IMR-90 (cell line): ENCODE data around the gene ABCA9. TPM values are rescaled to one million over a fixed set of nuclear protein-coding genes. Genes with fewer than 3 reads are reported as not detected.

Experiments used
- ATAC-seq: fragments of 200-7000 bp; cut with Tn5 transposase; 2 replicates; pipeline ENCODE4 v1.9.1; 2020; ENCODE audit warnings: low read depth, mild to moderate bottlenecking, moderate library complexity
- BruUV-seq: library from RNA; stranded (reverse); fragments of 400-500 nt; replicated peaks from 2 replicates; lab custom pipeline; 2021; lab: Mats Ljungman, UMichigan
- CTCF ChIA-PET: fragments of 300-600 bp; formaldehyde crosslinking; extraction: SDS; loops from one replicate; lab custom pipeline; 2021; ENCODE audit warnings: antibody characterized with exemption; lab: Yijun Ruan, JAX
- POLR2A ChIA-PET: fragments of 300-600 bp; sonication (Branson Sonifier 250); formaldehyde crosslinking; loops from one replicate; lab custom pipeline; 2022; ENCODE audit warnings: antibody characterized with exemption; ENCODE audit not compliant: unreplicated experiment; lab: Charles Lee
- DNase-seq: peaks from one replicate; pipeline ENCODE4 v3.0.0; 2013
- H2AFZ ChIP-seq: replicated peaks from 2 replicates; pipeline ENCODE3; 2013; ENCODE audit warnings: low read length, mild to moderate bottlenecking; ENCODE audit not compliant: poor library complexity
- H2AK5ac ChIP-seq: 2 replicates; pipeline ENCODE4 v1.6.1; 2013; ENCODE audit warnings: low read depth, low read length, inconsistent platforms
- H2AK9ac ChIP-seq: replicated peaks from 2 replicates; pipeline ENCODE3; 2013; ENCODE audit warnings: mild to moderate bottlenecking, low read depth, low read length, moderate library complexity; ENCODE audit not compliant: poor library complexity
- H2BK120ac ChIP-seq: 2 replicates; pipeline ENCODE4 v1.6.1; 2013; ENCODE audit warnings: low read depth, low read length, inconsistent platforms
- H2BK15ac ChIP-seq: 3 replicates; pipeline ENCODE4 v1.6.1; 2013; ENCODE audit warnings: low read depth, low read length, inconsistent platforms
- H2BK20ac ChIP-seq: 2 replicates; pipeline ENCODE4 v1.6.1; 2013; ENCODE audit warnings: low read depth, mild to moderate bottlenecking, inconsistent platforms, low read length, moderate library complexity
- H2BK5ac ChIP-seq: 2 replicates; pipeline ENCODE4 v1.6.1; 2013; ENCODE audit warnings: mild to moderate bottlenecking, low read depth, low read length, inconsistent platforms; ENCODE audit not compliant: poor library complexity, severe bottlenecking
- H3K14ac ChIP-seq: replicated peaks from 2 replicates; pipeline ENCODE4 v1.6.1; 2013; ENCODE audit warnings: low read depth, low read length, inconsistent platforms
- H3K18ac ChIP-seq: 2 replicates; pipeline ENCODE4 v1.6.1; 2013; ENCODE audit warnings: low read depth, low read length, control low read depth
- H3K23ac ChIP-seq: 2 replicates; pipeline ENCODE4 v1.6.1; 2013; ENCODE audit warnings: low read depth, low read length, inconsistent platforms
- H3K27ac ChIP-seq: 2 replicates; pipeline ENCODE4 v1.5.1; 2013; ENCODE audit warnings: mild to moderate bottlenecking, control low read depth, low read length; ENCODE audit not compliant: insufficient read depth
- H3K27me3 ChIP-seq: 2 replicates; pipeline ENCODE4 v1.6.1; 2013; ENCODE audit warnings: low read length; ENCODE audit not compliant: control insufficient read depth, insufficient read depth
- H3K36me3 ChIP-seq: 2 replicates; pipeline ENCODE4 v1.6.1; 2013; ENCODE audit warnings: low read length, mixed read lengths; ENCODE audit not compliant: control insufficient read depth, insufficient read depth
- H3K4ac ChIP-seq: 2 replicates; pipeline ENCODE4 v1.6.1; 2013; ENCODE audit warnings: low read depth, low read length, inconsistent platforms
- H3K4me1 ChIP-seq: 2 replicates; pipeline ENCODE4 v1.6.1; 2013; ENCODE audit warnings: low read length, mixed read lengths; ENCODE audit not compliant: control insufficient read depth, insufficient read depth
- H3K4me2 ChIP-seq: 2 replicates; pipeline ENCODE4 v1.6.1; 2013; ENCODE audit warnings: low read depth, mild to moderate bottlenecking, control low read depth, low read length, moderate library complexity
- H3K4me3 ChIP-seq: 2 replicates; pipeline ENCODE4 v1.5.1; 2013; ENCODE audit warnings: low read depth, mild to moderate bottlenecking, control low read depth, low read length, moderate library complexity; ENCODE audit not compliant: insufficient read depth
- H3K56ac ChIP-seq: 2 replicates; pipeline ENCODE4 v1.6.1; 2013; ENCODE audit warnings: low read length, inconsistent platforms; ENCODE audit not compliant: insufficient read depth; ENCODE audit errors: extremely low read depth
- H3K79me1 ChIP-seq, 2 experiments: 2 replicates each; pipeline ENCODE4 v1.6.1; 2013; ENCODE audit warnings: low read length in 2 of 2, inconsistent platforms in 1 of 2, low read depth in 1 of 2
- H3K9ac ChIP-seq: 2 replicates; pipeline ENCODE4 v1.6.1; 2013; ENCODE audit warnings: low read depth, low read length, control low read depth
- H3K9me1 ChIP-seq: 2 replicates; pipeline ENCODE4 v1.6.1; 2013; ENCODE audit warnings: low read length, inconsistent platforms; ENCODE audit not compliant: insufficient read depth
- H3K9me3 ChIP-seq: 2 replicates; pipeline ENCODE4 v1.6.1; 2013; ENCODE audit warnings: low read length; ENCODE audit not compliant: control insufficient read depth, insufficient read depth
- H4K20me1 ChIP-seq: 2 replicates; pipeline ENCODE4 v1.6.1; 2013; ENCODE audit warnings: low read length, inconsistent platforms; ENCODE audit not compliant: insufficient read depth
- H4K5ac ChIP-seq: 2 replicates; pipeline ENCODE4 v1.6.1; 2013; ENCODE audit warnings: mild to moderate bottlenecking, low read depth, low read length, control low read depth
- H4K8ac ChIP-seq, 2 experiments: 2 replicates each; pipeline ENCODE4 v1.6.1; 2013; ENCODE audit warnings: low read depth in 2 of 2, low read length in 2 of 2, control low read depth in 1 of 2, inconsistent platforms in 1 of 2
- H4K91ac ChIP-seq: 2 replicates; pipeline ENCODE4 v1.6.1; 2013; ENCODE audit warnings: low read depth, low read length, inconsistent platforms; ENCODE audit not compliant: insufficient read depth
- CEBPB ChIP-seq: IDR thresholded peaks from 2 replicates; pipeline ENCODE4 v1.6.1; 2012; ENCODE audit warnings: low read depth, low read length, improper control_type of control experiment
- CTCF ChIP-seq: conservative IDR thresholded peaks from 2 replicates; pipeline ENCODE4 v1.5.1; 2012; ENCODE audit warnings: mild to moderate bottlenecking, low read depth, low read length, improper control_type of control experiment
- ELK1 ChIP-seq: fragments of 150-350 bp; IDR thresholded peaks from 2 replicates; pipeline ENCODE4 v1.6.1; 2016; ENCODE audit warnings: low read depth, mild to moderate bottlenecking, low read length, moderate library complexity, borderline replicate concordance
- RCOR1 ChIP-seq: IDR thresholded peaks from 2 replicates; pipeline ENCODE4 v1.6.1; 2012; ENCODE audit warnings: mild to moderate bottlenecking, low read length, improper control_type of control experiment; ENCODE audit not compliant: insufficient replicate concordance
- WGBS, 2 experiments: methylation state at CpG; one replicate each; pipeline versions ENCODE4 v1.1.5 to v1.1.7; 2013; ENCODE audit warnings: missing lambda C conversion rate in 2 of 2; ENCODE audit not compliant: insufficient read length in 1 of 2; ENCODE audit errors: extremely low coverage in 2 of 2; 5-methylcytosine and 5-hydroxymethylcytosine counted together
- dilution Hi-C: fragments of 300-500 bp; cut with HindIII; formaldehyde crosslinking; loops from one replicate; pipeline ENCODE4 v1.14.3; 2018; ENCODE audit warnings: low sequenced_read_pairs; ENCODE audit not compliant: unreplicated experiment
- in situ Hi-C: fragments of 300-500 bp; cut with MboI; formaldehyde crosslinking; loops from 3 replicates; pipeline ENCODE4 v1.14.3; 2019; ENCODE audit warnings: low sequenced_read_pairs, inconsistent platforms, mixed read lengths
- intact Hi-C: fragments of 100-400 bp; cut with micrococcal nuclease; formaldehyde crosslinking; loops from 2 replicates; pipeline ENCODE4 v1.10.0; 2022
- polyA plus RNA-seq, 3 experiments: library from polyadenylated mRNA; depleted of rRNA; stranded (reverse); fragments of >200 nt; gene quantifications; 2 replicates each; pipeline ENCODE4 v1.2.3, GENCODE V29; 2012; ENCODE audit warnings: low replicate concordance in 1 of 3
- total RNA-seq: library from RNA; depleted of rRNA; stranded (reverse); fragments of >200 nt; gene quantifications from 2 replicates; pipeline ENCODE4 v1.2.3, GENCODE V29; 2012

ABCA9 gene
- total and polyA plus RNA-seq, 2 of the 4 experiments (the other 2 are of a cell fraction) = under 0.01 TPM; not detected in 1

- no peak overlapping the region for H4K5ac ChIP-seq
- no peak for TF ChIP-seq CEBPB
- no peak for TF ChIP-seq RCOR1
- TF ChIP-seq CTCF = no peak
- TF ChIP-seq ELK1 = no peak
- CTCF ChIA-PET = no interaction called here
- H3K27ac ChIP-seq = no peak overlapping the region
- no peak overlapping the region for H3K14ac ChIP-seq
- POLR2A ChIA-PET = no interaction called here
- H4K8ac ChIP-seq = no peak overlapping the region
- H3K27me3 ChIP-seq = no peaks in the 10 kb centered on the region
- no peak overlapping the region for H2AK5ac ChIP-seq
- WGBS, 2 experiments = no CpG with 5 or more reads among the region's 3 CpGs
- no peak overlapping the region for H3K9ac ChIP-seq
- DNase-seq = no peak
- H3K23ac ChIP-seq = no peak overlapping the region
- intact Hi-C loops = no loop called here
- no peak overlapping the region for H2AFZ ChIP-seq
- H3K79me1 ChIP-seq = no peaks in the 10 kb centered on the region
- H3K4me3 ChIP-seq = no peak overlapping the region
- H3K4me2 ChIP-seq = no peak overlapping the region
- no peak overlapping the region for H3K56ac ChIP-seq
- no TSS peak for BruUV-seq
- H3K36me3 ChIP-seq = no peaks in the 10 kb centered on the region
- H4K91ac ChIP-seq = no peak overlapping the region
- H3K18ac ChIP-seq = no peak overlapping the region
- H2AK9ac ChIP-seq = no peak overlapping the region
- ATAC-seq = no peak
- no peak overlapping the region for H3K4ac ChIP-seq
- H2BK20ac ChIP-seq = no peak overlapping the region
- H4K20me1 ChIP-seq = no peaks in the 10 kb centered on the region
- H3K4me1 ChIP-seq = no peaks in the 10 kb centered on the region
- in situ Hi-C loops = no loop called here
- H2BK15ac ChIP-seq = no peak overlapping the region
- no peak overlapping the region for H2BK5ac ChIP-seq
- no peak overlapping the region for H2BK120ac ChIP-seq
- dilution Hi-C loops = no loop called here
- no peaks in the 10 kb centered on the region for H3K9me1 ChIP-seq
- no peaks in the 10 kb centered on the region for H3K9me3 ChIP-seq
Measured at GRCh38 chr17:68939195-68939594, 121.5 kb downstream of the ABCA9 start.
